Measurements from ENCODE around the gene KLHL6.

- TF ChIP-seq CTCF (IDR thresholded peaks at IDR 0.05; ENCODE audit: insufficient read depth, low read depth, low read length) (no peak), EZH2 (IDR thresholded peaks at IDR 0.05; ENCODE audit: insufficient read depth, low read length) (no peak)
Observed at GRCh38 chr3:183449391-183449790, 106.1 kb downstream of the KLHL6 start.

Data from astrocyte (in vitro differentiated cells and primary cell).